Adrenal gland (tissue), 12 donors: Measurements from ENCODE around the gene CPED1. TPM values are rescaled to one million over a fixed set of nuclear protein-coding genes. Genes with fewer than 3 reads are reported as not detected.

Source experiments
- DNase-seq, 7 donors: peaks; one replicate each; pipeline ENCODE4 v3.0.0-alpha.2; 2019 to 2020
- H3K27ac ChIP-seq, 5 donors: fragments of 200-600 bp; sonication (generic) in 4 of 5; 1 replicate in 3 of 5; 2 replicates in 2 of 5; pipeline versions ENCODE4 v1.5.1 to v1.8.0; 2016 to 2020; ENCODE audit warnings: mild to moderate bottlenecking in 1 of 5
- H3K27me3 ChIP-seq: fragments of 200-600 bp; 2 replicates; pipeline ENCODE4 v1.8.0; 2021
- H3K36me3 ChIP-seq, 2 donors: fragments of 200-600 bp; replicated peaks in 1 of 2; 1 replicate in 1 of 2; 2 replicates in 1 of 2; pipeline versions ENCODE4 v1.5.1 to v1.8.0; 2018 to 2022
- H3K4me1 ChIP-seq, 2 donors: fragments of 200-600 bp; replicated peaks in 1 of 2; 1 replicate in 1 of 2; 2 replicates in 1 of 2; pipeline versions ENCODE4 v1.5.1 to v1.8.0; 2018 to 2021
- H3K4me3 ChIP-seq, 4 donors: fragments of 200-600 bp; sonication (generic) in 3 of 4; one replicate each; pipeline ENCODE4 v1.5.1; 2016 to 2018
- H3K9me3 ChIP-seq, 3 donors: fragments of 200-600 bp; sonication (generic) in 1 of 3; replicated peaks in 1 of 3; 1 replicate in 2 of 3; 2 replicates in 1 of 3; pipeline versions ENCODE4 v1.5.1 to v1.8.0; 2016 to 2021
- POLR2A ChIP-seq, 2 donors: fragments of 450-650 bp; IDR thresholded peaks; one replicate each; pipeline ENCODE4 v1.6.1; 2017; ENCODE audit warnings: antibody characterized with exemption in 2 of 2, mild to moderate bottlenecking in 2 of 2, moderate library complexity in 1 of 2
- WGBS, 4 donors: extraction: QIAGEN DNeasy Blood & Tissue Kit in 2 of 4; methylation state at CpG; one replicate each; pipeline versions ENCODE4 v1.1.5 to v1.1.7; 2013 to 2017; 5-methylcytosine and 5-hydroxymethylcytosine counted together
- intact Hi-C, 2 donors: fragments of 100-400 bp; cut with DNase I; formaldehyde crosslinking; loops; one replicate each; pipeline versions ENCODE4 v1.14.1 to v1.15.0; 2022 to 2023
- polyA plus RNA-seq, 3 donors: library from polyadenylated mRNA; stranded (reverse); fragments of 200-250 nt in 2 of 3; fragments of 350-450 nt in 1 of 3; fragmentation: Illumina TruSeq in 1 of 3; extraction: RNeasy Lipid Tissue Mini Kit (QIAGEN cat#74804) in 1 of 3; gene quantifications; one replicate each; pipeline ENCODE4 v1.2.3, GENCODE V29; 2013 to 2014
- total RNA-seq, 9 donors: library from RNA; depleted of rRNA in 4 of 9; stranded (reverse); fragments of >200 nt in 4 of 9; fragments of 120-200 nt in 1 of 9; fragmentation: NEBNext Ultra II Directional in 1 of 9; extraction: Animal tissue kit (Norgen Biotek cat#: 25700) in 1 of 9; gene quantifications; one replicate each; pipeline versions ENCODE4 v1.1.0 to v1.2.4, GENCODE V29; 2013 to 2023
- TF ChIP-seq, protein P1 (sequence below), 6 experiments: fragments of 450-650 bp in 4 of 6; fragments of 200-600 bp in 2 of 6; sonication (generic) in 1 of 6; IDR thresholded peaks; 1 replicate in 5 of 6; 2 replicates in 1 of 6; pipeline versions ENCODE4 v1.5.1 to v1.8.0; 2016 to 2021; ENCODE audit warnings: antibody characterized with exemption in 6 of 6, mild to moderate bottlenecking in 2 of 6, moderate library complexity in 1 of 6
- donor health status: healthy with polysubstance abuse.
- donor health status: Bipolar disorder and iron deficiency.
- donor health status: DM: yes; HTN: yes; CAD: no.
- donor health status: DM: no; HTN: no; CAD: no.
- donor health status: DM: no; HTN: no; CAD: no.
- donor health status: DM: yes; HTN: yes; CAD: no.

CPED1 gene
- total and polyA plus RNA-seq, 12 donors = 5.2 to 72.2 (median 40.7) TPM

DNA sequence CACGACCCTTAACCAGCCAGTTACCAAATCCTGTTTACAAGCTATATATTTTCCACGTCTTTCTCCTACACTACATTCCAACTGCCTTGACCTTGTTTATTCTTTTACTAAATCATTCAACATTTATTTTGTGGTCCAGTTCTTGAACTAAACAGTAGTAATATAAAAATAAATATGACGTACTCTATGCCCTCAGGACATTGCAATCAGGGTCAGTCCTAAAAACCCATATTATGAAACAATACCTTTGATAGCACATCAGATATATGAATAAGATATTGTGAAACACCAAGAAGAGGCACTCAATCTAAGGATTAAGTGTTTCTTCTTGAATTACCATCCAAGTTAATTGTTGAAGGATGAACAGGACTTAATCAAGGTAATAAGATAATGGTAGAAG, 287.8 kb downstream of the CPED1 start:
- Histone ChIP-seq H3K9me3 (no peaks in the 10 kb centered on the region), H3K36me3 (no peaks in the 10 kb centered on the region), H3K4me1 (peaks cover 0 to 4% of the 10 kb centered on the region in 2 donors), H3K4me3 (no peak overlapping the region), H3K27ac (no peak overlapping the region), H3K27me3 (no peaks in the 10 kb centered on the region)
- no peak for DNase-seq
- 65 to 74% (median 70%) methylated on average over 3 of the region's 3 CpGs for WGBS, 4 donors
- intact Hi-C loops = no loop called here
- TF ChIP-seq, protein P1, sequence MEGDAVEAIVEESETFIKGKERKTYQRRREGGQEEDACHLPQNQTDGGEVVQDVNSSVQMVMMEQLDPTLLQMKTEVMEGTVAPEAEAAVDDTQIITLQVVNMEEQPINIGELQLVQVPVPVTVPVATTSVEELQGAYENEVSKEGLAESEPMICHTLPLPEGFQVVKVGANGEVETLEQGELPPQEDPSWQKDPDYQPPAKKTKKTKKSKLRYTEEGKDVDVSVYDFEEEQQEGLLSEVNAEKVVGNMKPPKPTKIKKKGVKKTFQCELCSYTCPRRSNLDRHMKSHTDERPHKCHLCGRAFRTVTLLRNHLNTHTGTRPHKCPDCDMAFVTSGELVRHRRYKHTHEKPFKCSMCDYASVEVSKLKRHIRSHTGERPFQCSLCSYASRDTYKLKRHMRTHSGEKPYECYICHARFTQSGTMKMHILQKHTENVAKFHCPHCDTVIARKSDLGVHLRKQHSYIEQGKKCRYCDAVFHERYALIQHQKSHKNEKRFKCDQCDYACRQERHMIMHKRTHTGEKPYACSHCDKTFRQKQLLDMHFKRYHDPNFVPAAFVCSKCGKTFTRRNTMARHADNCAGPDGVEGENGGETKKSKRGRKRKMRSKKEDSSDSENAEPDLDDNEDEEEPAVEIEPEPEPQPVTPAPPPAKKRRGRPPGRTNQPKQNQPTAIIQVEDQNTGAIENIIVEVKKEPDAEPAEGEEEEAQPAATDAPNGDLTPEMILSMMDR (IDR thresholded peaks at IDR 0.05) = no peak
- TF ChIP-seq POLR2A (IDR thresholded peaks at IDR 0.05) = no peak

GRCh38 chr7:121278120-121279021, 289.9 kb downstream of the CPED1 start:
- peak overlapping the region in 1 of 5 donors; percentile 8 for H3K27ac ChIP-seq
- H3K4me3 ChIP-seq = peak overlapping the region in 1 of 4 donors; percentile 3
- TF ChIP-seq POLR2A (IDR thresholded peaks at IDR 0.05) = no peak
- TF ChIP-seq, protein P1 (IDR thresholded peaks at IDR 0.05) = no peak

GRCh38 chr7:121279060-121279620, 290.6 kb downstream of the CPED1 start:
- H3K36me3 ChIP-seq = no peaks in the 10 kb centered on the region
- H3K27ac ChIP-seq = no peak overlapping the region
- H3K4me1 ChIP-seq = peaks cover 0 to 4% of the 10 kb centered on the region in 2 donors
- no peaks in the 10 kb centered on the region for H3K27me3 ChIP-seq
- TF ChIP-seq, protein P1 (IDR thresholded peaks at IDR 0.05) = no peak
- TF ChIP-seq POLR2A (IDR thresholded peaks at IDR 0.05) = no peak
- no peaks in the 10 kb centered on the region for H3K9me3 ChIP-seq
- 92 to 97% (median 93%) methylated on average over 2 of the region's 2 CpGs for WGBS, 4 donors
- no peak overlapping the region for H3K4me3 ChIP-seq
- no peak for DNase-seq
- intact Hi-C loops = no loop called here

More at GRCh38 chr7:121278120-121279021, 289.9 kb downstream of the CPED1 start:
- no peaks in the 10 kb centered on the region for H3K9me3 ChIP-seq
- H3K4me1 ChIP-seq = peaks cover 0 to 4% of the 10 kb centered on the region in 2 donors
- no peaks in the 10 kb centered on the region for H3K36me3 ChIP-seq
- no peaks in the 10 kb centered on the region for H3K27me3 ChIP-seq
- intact Hi-C loops = no loop called here
- 33 to 41% (median 36%) methylated on average over 2 of the region's 2 CpGs for whole genome bisulfite sequencing, 4 donors
- no peak for DNase-seq

- WGBS, 4 donors = 89 to 98% (median 93%) methylated on average over 4 of the region's 4 CpGs
- no peaks in the 10 kb centered on the region for H3K36me3 ChIP-seq
- no peak overlapping the region for H3K4me3 ChIP-seq
- DNase-seq = no peak
- peaks cover 0 to under 1% (median 0%) of the 10 kb centered on the region in 3 donors for H3K9me3 ChIP-seq
- peaks cover 0 to 4% of the 10 kb centered on the region in 2 donors for H3K4me1 ChIP-seq
- TF ChIP-seq POLR2A (IDR thresholded peaks at IDR 0.05) = no peak
- TF ChIP-seq, protein P1 (IDR thresholded peaks at IDR 0.05) = no peak
- no peaks in the 10 kb centered on the region for H3K27me3 ChIP-seq
- intact Hi-C loops = no loop called here
- no peak overlapping the region for H3K27ac ChIP-seq
Measured at GRCh38 chr7:121279822-121280221, 291.3 kb downstream of the CPED1 start.
